Mammary microvascular endothelial cell (primary cell): ENCODE results near the gene GBF1. TPM values are rescaled to one million over a fixed set of nuclear protein-coding genes. Genes with fewer than 3 reads are reported as not detected.

Experiments
- total RNA-seq: library from RNA; depleted of rRNA; stranded (reverse); fragments of >200 nt; gene quantifications from 2 replicates; pipeline ENCODE4 v1.2.3, GENCODE V29; 2015

GBF1 gene, protein sequence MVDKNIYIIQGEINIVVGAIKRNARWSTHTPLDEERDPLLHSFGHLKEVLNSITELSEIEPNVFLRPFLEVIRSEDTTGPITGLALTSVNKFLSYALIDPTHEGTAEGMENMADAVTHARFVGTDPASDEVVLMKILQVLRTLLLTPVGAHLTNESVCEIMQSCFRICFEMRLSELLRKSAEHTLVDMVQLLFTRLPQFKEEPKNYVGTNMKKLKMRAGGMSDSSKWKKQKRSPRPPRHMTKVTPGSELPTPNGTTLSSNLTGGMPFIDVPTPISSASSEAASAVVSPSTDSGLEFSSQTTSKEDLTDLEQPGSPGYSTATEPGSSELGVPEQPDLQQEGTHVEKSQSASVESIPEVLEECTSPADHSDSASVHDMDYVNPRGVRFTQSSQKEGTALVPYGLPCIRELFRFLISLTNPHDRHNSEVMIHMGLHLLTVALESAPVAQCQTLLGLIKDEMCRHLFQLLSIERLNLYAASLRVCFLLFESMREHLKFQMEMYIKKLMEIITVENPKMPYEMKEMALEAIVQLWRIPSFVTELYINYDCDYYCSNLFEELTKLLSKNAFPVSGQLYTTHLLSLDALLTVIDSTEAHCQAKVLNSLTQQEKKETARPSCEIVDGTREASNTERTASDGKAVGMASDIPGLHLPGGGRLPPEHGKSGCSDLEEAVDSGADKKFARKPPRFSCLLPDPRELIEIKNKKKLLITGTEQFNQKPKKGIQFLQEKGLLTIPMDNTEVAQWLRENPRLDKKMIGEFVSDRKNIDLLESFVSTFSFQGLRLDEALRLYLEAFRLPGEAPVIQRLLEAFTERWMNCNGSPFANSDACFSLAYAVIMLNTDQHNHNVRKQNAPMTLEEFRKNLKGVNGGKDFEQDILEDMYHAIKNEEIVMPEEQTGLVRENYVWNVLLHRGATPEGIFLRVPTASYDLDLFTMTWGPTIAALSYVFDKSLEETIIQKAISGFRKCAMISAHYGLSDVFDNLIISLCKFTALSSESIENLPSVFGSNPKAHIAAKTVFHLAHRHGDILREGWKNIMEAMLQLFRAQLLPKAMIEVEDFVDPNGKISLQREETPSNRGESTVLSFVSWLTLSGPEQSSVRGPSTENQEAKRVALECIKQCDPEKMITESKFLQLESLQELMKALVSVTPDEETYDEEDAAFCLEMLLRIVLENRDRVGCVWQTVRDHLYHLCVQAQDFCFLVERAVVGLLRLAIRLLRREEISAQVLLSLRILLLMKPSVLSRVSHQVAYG (N-terminal part only)
- total RNA-seq = 39.7 and 44.3 TPM in 2 replicates

DNA sequence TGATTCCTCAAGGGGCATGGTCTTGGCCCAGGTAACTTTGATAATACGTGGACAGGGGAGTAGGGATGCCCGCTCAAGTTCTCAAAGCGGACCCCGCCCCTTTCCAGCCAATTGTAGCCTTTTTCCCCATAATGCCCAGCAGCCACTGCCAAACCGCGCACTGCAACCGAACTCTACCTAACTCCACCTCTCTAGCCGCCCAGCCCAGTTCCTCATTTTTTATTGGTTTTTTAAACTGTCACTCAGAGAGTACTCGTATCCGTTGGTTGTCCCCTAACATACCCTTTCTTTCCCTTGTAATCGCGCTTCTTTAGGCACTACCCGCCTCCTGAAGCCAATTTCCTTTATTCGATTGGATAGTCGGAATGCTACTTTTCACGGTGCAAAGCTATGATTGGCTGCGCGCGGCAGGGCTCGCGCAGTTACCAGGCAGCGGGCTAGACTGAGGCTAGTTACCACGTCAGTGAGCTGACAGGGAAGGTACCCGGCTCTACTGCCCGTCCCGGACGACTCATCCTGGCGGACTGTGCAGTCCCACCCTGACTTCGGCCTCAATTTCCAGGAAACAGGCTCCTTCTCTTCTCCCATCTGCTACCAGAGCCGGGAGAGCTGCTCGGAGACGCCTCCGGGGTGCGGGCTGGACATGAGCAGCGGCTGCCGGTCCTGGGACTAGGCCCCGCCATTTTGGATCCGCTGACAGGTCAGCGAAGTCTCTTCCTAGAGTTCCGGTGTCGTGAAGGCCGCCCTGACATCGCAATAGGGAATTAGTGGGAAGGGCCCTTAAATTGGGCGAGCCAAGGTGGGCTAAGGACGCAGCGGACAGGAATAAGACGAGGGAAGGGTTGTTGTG, at the start of gene GBF1:
TSS of gene GBF1 (plus strand) at position 451 of the 850 bp plus-strand sequence. CDS start 13,407 bp downstream, outside the sequence.

DNA sequence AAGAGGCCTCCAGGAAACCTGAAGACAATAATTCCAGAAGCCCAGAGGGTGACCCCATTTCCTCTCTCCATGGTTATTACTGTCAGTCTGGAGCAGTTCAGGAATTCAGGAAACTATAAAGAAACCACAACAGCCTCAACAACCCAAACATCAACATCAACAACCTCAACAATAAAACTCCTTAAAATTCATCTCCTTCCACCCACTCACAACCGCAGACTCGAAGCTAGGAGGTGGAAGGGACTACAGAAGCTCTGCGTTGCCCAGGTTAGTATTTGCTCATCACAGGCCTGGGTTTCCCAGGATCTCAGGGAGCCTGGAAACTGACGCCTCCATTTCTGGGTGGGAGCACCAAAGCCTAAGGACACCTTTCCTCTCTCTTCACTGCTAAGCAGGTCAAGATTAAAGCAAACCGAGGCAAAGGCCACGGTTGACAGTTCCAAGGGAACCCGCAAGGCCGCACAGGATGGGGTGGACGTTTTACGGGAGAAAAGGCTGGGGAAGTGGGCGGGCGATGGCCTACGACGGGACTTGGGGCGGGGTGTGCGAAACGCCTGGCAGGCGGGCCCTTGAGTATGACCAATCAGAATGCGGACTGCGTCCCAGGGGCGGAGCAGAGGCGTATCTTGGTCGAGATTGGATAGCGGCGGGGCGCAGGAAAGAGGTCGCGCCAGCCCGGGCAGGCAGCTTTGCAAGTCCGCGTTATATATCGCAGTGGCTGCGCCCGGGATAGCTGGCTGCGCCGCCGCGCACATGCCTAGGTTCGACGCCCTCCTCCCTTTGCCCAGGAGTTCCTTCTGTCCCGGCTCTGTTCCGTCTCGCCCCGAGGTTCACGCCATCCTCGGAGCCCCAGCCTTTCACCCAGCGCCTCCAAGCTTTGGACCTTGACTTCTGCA, 19.4 kb upstream of the GBF1 start, which contains the start of gene ELOVL3:
TSS of gene ELOVL3 (plus strand) at position 654 of the 896 bp plus-strand sequence. CDS start 250 bp downstream, outside the sequence.

DNA sequence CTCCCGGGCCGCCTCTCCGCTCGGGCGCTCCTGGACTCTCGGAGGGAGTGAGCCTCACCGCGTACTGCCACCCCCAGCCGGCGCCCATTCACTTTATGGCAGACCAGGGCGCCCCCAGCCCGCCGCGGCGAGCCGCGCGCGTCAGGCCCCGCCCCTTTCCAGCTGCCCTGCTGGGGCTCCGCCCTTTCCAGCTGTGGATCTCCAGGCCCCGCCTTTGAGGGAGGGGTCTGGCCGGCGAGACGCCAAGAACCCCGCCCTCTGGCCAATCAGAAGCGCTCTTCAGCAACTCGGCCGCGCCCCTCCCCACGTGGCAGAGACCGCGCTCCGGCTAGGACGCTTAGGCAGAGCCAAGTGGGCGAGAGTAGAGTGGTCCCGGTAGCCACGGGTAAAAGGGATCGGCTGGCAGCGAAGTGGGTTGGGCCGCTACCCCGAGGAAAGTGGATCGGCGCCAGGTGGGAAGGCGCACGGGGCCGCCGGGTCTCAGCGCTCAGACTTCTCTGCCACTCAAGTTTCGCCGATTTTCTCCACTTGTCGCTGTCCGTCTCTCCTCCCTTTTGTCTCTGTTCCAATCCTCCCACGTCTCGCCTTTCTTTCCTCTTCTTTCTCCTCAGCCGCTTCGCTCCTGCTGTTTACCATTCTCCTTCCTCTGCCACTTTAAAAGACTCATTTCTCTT, 3.8 kb upstream of the GBF1 start, which contains the start of gene PITX3:
TSS of gene PITX3 (minus strand) at position 69 of the 674 bp plus-strand sequence. CDS start 9,432 bp downstream, outside the sequence.

DNA sequence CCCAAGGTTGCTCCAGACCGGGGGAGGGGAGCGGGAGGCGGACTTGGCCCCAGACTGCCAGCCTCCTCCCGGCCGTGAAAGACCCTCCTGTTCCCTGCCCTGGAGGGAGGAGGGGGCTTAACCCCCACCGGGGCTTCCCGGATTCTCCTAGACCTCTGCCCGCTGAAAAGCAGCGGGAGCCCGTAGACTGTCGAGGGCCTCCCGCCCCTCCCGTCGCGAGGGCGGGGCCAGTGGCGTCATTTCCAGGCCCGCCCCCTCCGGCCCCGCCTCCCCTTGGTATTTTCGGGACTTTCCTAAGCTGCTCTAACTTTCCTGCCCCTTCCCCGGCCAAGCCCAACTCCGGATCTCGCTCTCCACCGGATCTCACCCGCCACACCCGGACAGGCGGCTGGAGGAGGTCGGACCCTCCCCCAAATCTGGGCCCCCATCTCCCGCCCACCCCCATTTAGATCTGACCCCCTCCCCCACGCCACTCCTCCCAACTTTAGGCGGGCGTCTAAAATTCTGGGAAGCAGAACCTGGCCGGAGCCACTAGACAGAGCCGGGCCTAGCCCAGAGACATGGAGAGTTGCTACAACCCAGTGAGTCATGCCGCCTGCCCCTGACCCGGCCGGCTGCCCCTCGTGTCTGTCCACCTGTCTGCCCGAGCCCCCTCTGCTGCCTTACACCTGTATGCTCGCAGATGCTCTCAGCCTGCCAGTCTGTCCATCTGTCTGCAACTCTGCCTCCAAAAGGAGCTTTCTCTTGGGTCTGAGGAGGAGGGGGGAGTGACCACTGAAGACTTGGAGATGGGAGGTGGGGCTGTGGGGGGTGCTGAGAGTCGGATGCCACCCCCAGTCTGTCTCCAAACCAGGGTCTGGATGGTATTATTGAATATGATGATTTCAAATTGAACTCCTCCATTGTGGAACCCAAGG, 150.3 kb downstream of the GBF1 start, which contains the start of gene NFKB2:
TSS of gene NFKB2 (plus strand) at position 306 of the 917 bp plus-strand sequence. CDS start at position 561, 255 bp downstream.

DNA sequence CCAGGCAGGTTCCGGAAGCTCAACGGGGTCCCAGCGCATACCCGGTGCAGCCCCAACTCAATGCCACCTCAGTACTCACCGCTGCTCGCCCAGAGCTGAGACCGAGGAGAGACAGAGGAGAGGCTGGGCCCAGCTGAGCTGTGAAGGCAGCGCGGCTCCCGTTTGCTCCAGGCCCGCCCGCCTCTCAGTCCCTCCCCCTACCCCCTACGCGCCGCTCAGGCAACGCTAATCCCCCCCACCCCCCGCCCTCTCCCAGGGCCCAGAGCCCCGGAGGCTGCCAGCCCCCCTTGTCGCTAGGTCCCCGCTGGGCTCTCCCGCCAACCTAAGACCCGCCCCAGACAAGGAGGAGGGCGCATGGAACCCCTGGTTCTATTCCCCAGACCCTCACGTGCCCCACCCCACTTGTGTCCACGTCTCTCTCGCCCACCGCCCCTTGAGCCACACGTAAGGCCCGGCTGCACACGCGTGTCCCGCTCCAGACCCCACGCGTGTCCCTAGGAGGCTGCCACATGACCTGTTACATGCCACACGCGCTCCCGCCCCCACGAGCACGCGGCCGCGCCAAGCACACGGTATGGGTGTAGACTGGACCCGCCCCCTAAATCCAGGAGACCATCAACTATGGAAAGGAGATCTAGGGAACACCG, 173.4 kb downstream of the GBF1 start, which contains the start of gene PSD:
TSS of gene PSD (minus strand) at position 164 of the 647 bp plus-strand sequence. CDS start 1,747 bp downstream, outside the sequence.

DNA sequence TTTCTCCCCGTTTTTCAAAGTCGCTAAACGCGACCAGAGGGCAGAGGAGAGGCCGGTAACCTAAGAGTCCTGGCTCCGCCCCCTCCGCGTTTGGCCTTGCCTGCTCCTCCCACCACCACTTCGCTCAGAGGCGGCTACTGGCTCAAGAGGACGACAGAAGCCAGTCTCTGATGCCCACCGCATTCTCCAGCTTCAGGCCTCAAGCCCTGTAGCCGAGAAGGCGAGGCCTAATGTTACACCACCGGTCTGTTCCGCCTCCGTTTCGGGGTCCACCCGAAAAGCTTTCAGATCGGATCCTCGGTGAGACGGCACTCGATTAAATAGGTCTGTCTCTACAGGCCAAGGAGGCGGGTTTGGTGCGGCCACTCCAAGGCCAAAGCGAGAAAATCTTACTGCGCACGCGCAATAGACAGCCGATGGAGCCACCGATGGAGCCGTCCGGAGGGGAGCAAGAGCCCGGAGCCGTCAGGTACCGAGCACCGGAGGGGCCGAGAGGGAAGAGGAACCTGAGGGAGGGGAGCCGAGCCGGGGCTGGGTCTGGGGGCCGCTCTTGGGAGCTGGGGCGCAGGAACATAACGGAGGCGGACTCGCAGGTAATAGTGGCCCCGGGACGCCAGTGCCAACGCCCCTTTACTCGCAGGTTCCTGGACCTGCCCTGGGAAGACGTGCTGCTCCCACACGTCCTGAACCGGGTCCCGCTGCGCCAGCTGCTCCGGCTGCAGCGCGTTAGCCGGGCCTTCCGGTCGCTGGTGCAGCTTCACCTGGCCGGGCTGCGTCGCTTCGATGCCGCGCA, 175.6 kb downstream of the GBF1 start, which contains the start of gene FBXL15:
TSS of gene FBXL15 (plus strand) at position 123 of the 793 bp plus-strand sequence. CDS start at position 417, 294 bp downstream.

Other genes starting within 250 kb of the GBF1 start
- gene ARMH3, start 189.4 kb upstream of the GBF1 start, total RNA-seq = 6.1 and 6.4 TPM in 2 replicates
- gene HPS6, start 180.2 kb upstream of the GBF1 start, total RNA-seq = 36.1 and 41.8 TPM in 2 replicates
- gene LDB1, start 125.2 kb upstream of the GBF1 start, total RNA-seq = 16.5 and 18.1 TPM in 2 replicates
- 20.3 and 23.4 TPM in 2 replicates for gene PPRC1, start 112.5 kb upstream of the GBF1 start, total RNA-seq
- 74.6 and 79.2 TPM in 2 replicates for gene NOLC1, start 93.1 kb upstream of the GBF1 start, total RNA-seq
- gene ELOVL3, start 19.2 kb upstream of the GBF1 start, total RNA-seq = not detected in 2 replicates
- gene PITX3, start 4.0 kb upstream of the GBF1 start, total RNA-seq = not detected in 2 replicates
- 38.9 and 42.8 TPM in 2 replicates for gene NFKB2, start 150.2 kb downstream of the GBF1 start, total RNA-seq
- not detected in 2 replicates for gene PSD, start 173.3 kb downstream of the GBF1 start, total RNA-seq
- 10.4 and 12.7 TPM in 2 replicates for gene FBXL15, start 175.3 kb downstream of the GBF1 start, total RNA-seq
- 57.9 and 74.5 TPM in 2 replicates for gene CUEDC2, start 187.0 kb downstream of the GBF1 start, total RNA-seq
- not detected in 2 replicates for gene C10orf95, start 206.0 kb downstream of the GBF1 start, total RNA-seq